HEK293 (cell line): ENCODE data around the gene HIVEP2.

Source experiments
- CTCF ChIA-PET: fragments of 350-600 bp; formaldehyde crosslinking; extraction: SDS; loops from one replicate; lab custom pipeline; 2021; ENCODE audit warnings: antibody characterized with exemption; lab: Yijun Ruan, JAX
- POLR2A ChIA-PET: fragments of 300-600 bp; formaldehyde crosslinking; extraction: SDS; loops from one replicate; lab custom pipeline; 2020; ENCODE audit warnings: antibody characterized with exemption, inconsistent platforms; lab: Yijun Ruan, JAX
- H3K27ac ChIP-seq: fragments of 200-500 bp; sonication (Bioruptor generic); 2 replicates; pipeline ENCODE4 v1.5.1; 2014; ENCODE audit warnings: low read depth, low read length, control low read depth, inconsistent platforms; ENCODE audit errors: extremely low read depth
- H3K36me3 ChIP-seq, 2 experiments: fragments of 200-500 bp in 1 of 2; sonication (Bioruptor generic) in 1 of 2; 1 replicate in 1 of 2; 2 replicates in 1 of 2; pipeline ENCODE4 v1.5.1; 2014 to 2017; ENCODE audit warnings: inconsistent platforms in 2 of 2, low read length in 2 of 2; ENCODE audit not compliant: control insufficient read depth in 2 of 2, insufficient read depth in 1 of 2
- H3K4me1 ChIP-seq: fragments of 200-500 bp; sonication (Bioruptor generic); 2 replicates; pipeline ENCODE4 v1.5.1; 2014; ENCODE audit warnings: mild to moderate bottlenecking, low read length, inconsistent platforms; ENCODE audit not compliant: control insufficient read depth, insufficient read depth
- H3K4me3 ChIP-seq: 2 replicates; pipeline ENCODE4 v1.5.1; 2011; ENCODE audit warnings: low read depth, mild to moderate bottlenecking, control low read depth, low read length, moderate library complexity
- H3K9me3 ChIP-seq: fragments of 200-500 bp; sonication (Bioruptor generic); 2 replicates; pipeline ENCODE4 v1.5.1; 2014; ENCODE audit warnings: low read depth, low read length, inconsistent platforms; ENCODE audit not compliant: control insufficient read depth, insufficient read depth
- IKZF3 ChIP-seq: fragments of 450-650 bp; IDR thresholded peaks from 2 replicates; pipeline ENCODE4 v1.5.0; 2018; ENCODE audit warnings: missing biosample characterization, mild to moderate bottlenecking, missing genetic modification characterization, moderate library complexity
- KLF1 ChIP-seq: fragments of 450-650 bp; formaldehyde crosslinking; IDR thresholded peaks from 2 replicates; pipeline ENCODE4 v1.5.1; 2016; ENCODE audit warnings: missing biosample characterization, missing genetic modification characterization
- SALL2 ChIP-seq: fragments of 450-650 bp; formaldehyde crosslinking; IDR thresholded peaks from 2 replicates; pipeline ENCODE4 v1.5.0; 2017; ENCODE audit warnings: missing biosample characterization, mild to moderate bottlenecking, missing genetic modification characterization, borderline replicate concordance
- SCRT2 ChIP-seq: fragments of 450-650 bp; formaldehyde crosslinking; IDR thresholded peaks from 2 replicates; pipeline ENCODE4 v1.5.1; 2016; ENCODE audit warnings: missing biosample characterization, missing genetic modification characterization
- ZBTB17 ChIP-seq: fragments of 450-650 bp; formaldehyde crosslinking; IDR thresholded peaks from 2 replicates; pipeline ENCODE4 v1.5.1; 2016; ENCODE audit warnings: missing biosample characterization, missing genetic modification characterization
- ZBTB7A ChIP-seq: fragments of 450-650 bp; formaldehyde crosslinking; IDR thresholded peaks from 2 replicates; pipeline ENCODE4 v1.5.1; 2016; ENCODE audit warnings: low read depth, missing biosample characterization, missing genetic modification characterization
- ZNF121 ChIP-seq: fragments of 450-650 bp; formaldehyde crosslinking; IDR thresholded peaks from 2 replicates; pipeline ENCODE4 v1.5.1; 2016; ENCODE audit warnings: missing biosample characterization, missing genetic modification characterization
- ZNF133 ChIP-seq: fragments of 450-650 bp; formaldehyde crosslinking; IDR thresholded peaks from 2 replicates; pipeline ENCODE4 v1.5.1; 2016; ENCODE audit warnings: missing biosample characterization, missing genetic modification characterization
- ZNF19 ChIP-seq: fragments of 450-650 bp; formaldehyde crosslinking; IDR thresholded peaks from 2 replicates; pipeline ENCODE4; 2016; ENCODE audit warnings: missing biosample characterization, missing genetic modification characterization, low read depth
- ZNF23 ChIP-seq: fragments of 450-650 bp; formaldehyde crosslinking; IDR thresholded peaks from 2 replicates; pipeline ENCODE4 v1.5.1; 2016; ENCODE audit warnings: missing biosample characterization, missing genetic modification characterization, borderline replicate concordance
- ZNF274 ChIP-seq, 2 experiments: fragments of 200-500 bp in 1 of 2; fragments of 450-650 bp in 1 of 2; sonication (Bioruptor generic) in 1 of 2; formaldehyde crosslinking in 1 of 2; IDR thresholded peaks; 2 replicates each; pipeline versions ENCODE4 v1.5.1 to v1.6.1; 2014 to 2016; ENCODE audit warnings: borderline replicate concordance in 1 of 2, inconsistent platforms in 1 of 2, low read length in 1 of 2, missing biosample characterization in 1 of 2, missing genetic modification characterization in 1 of 2
- ZNF544 ChIP-seq: fragments of 450-650 bp; formaldehyde crosslinking; IDR thresholded peaks from 2 replicates; pipeline ENCODE4 v1.5.0; 2017; ENCODE audit warnings: missing biosample characterization, missing genetic modification characterization
- ZNF596 ChIP-seq: fragments of 450-650 bp; IDR thresholded peaks from 2 replicates; pipeline ENCODE4 v1.5.0; 2018; ENCODE audit warnings: missing biosample characterization, mild to moderate bottlenecking, missing genetic modification characterization, moderate library complexity
- ZNF677 ChIP-seq: fragments of 450-650 bp; IDR thresholded peaks from 2 replicates; pipeline ENCODE4 v1.5.0; 2018; ENCODE audit warnings: missing biosample characterization, mild to moderate bottlenecking, missing genetic modification characterization, moderate library complexity
- ZNF776 ChIP-seq: fragments of 450-650 bp; formaldehyde crosslinking; IDR thresholded peaks from 2 replicates; pipeline ENCODE4 v1.5.0; 2017; ENCODE audit warnings: missing biosample characterization, missing genetic modification characterization, borderline replicate concordance
- ZNF785 ChIP-seq: fragments of 450-650 bp; formaldehyde crosslinking; IDR thresholded peaks from 2 replicates; pipeline ENCODE4 v1.5.1; 2016; ENCODE audit warnings: missing biosample characterization, missing genetic modification characterization
- ZNF792 ChIP-seq: fragments of 450-650 bp; formaldehyde crosslinking; IDR thresholded peaks from 2 replicates; pipeline ENCODE4 v1.5.1; 2016; ENCODE audit warnings: missing biosample characterization, missing genetic modification characterization
- ZNF843 ChIP-seq: fragments of 450-650 bp; formaldehyde crosslinking; IDR thresholded peaks from 2 replicates; pipeline ENCODE4 v1.5.1; 2016; ENCODE audit warnings: missing biosample characterization, missing genetic modification characterization
- TF ChIP-seq, protein P1 (sequence below): fragments of 450-650 bp; formaldehyde crosslinking; IDR thresholded peaks from 2 replicates; pipeline ENCODE4 v1.5.1; 2016; ENCODE audit warnings: missing biosample characterization, missing genetic modification characterization
- TF ChIP-seq, protein P2 (sequence below): fragments of 450-650 bp; formaldehyde crosslinking; IDR thresholded peaks from 2 replicates; pipeline ENCODE4 v1.5.1; 2016; ENCODE audit warnings: missing biosample characterization, missing genetic modification characterization
- TF ChIP-seq, protein P3 (sequence below): fragments of 450-650 bp; formaldehyde crosslinking; IDR thresholded peaks from 2 replicates; pipeline ENCODE4 v1.5.1; 2016; ENCODE audit warnings: missing biosample characterization, missing genetic modification characterization
- TF ChIP-seq, protein P4 (sequence below): fragments of 450-650 bp; formaldehyde crosslinking; IDR thresholded peaks from 2 replicates; pipeline ENCODE4 v1.5.1; 2016; ENCODE audit warnings: missing biosample characterization, missing genetic modification characterization

HIVEP2 gene

DNA sequence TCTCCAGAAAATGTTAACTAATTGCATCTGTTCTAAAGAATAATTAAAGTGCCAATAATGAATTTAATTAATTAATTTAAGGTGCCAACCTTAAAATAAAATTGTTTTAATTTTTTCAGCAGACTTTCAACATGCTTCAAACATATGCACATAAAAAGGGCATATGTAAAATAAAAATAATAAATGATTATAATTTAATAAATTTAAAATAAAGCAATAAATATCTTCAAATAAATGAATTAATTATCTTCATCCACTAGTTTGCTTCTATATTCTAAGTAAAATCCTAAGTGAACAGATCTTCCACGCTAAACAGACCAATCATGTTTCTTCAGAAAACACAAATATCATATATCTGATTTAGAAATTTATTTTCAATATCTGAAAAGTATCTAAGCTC lies 119.2 kb downstream of the HIVEP2 start:
- Histone ChIP-seq H3K4me3 (no peak overlapping the region), H3K4me1 (no peaks in the 10 kb centered on the region; the same call in 1 of the 2 replicates), H3K27ac (no peak overlapping the region), H3K9me3 (no peaks in the 10 kb centered on the region), H3K36me3 (no peaks in the 10 kb centered on the region)
- POLR2A ChIA-PET = no interaction called here
- CTCF ChIA-PET = interaction anchor here (0.9 to 1.7 kb wide), 4 partner anchors 13 to 127 kb away, joined by 4 to 8 read pairs (median 4); no protein-coding TSS in a partner anchor
- TF ChIP-seq, protein P1, sequence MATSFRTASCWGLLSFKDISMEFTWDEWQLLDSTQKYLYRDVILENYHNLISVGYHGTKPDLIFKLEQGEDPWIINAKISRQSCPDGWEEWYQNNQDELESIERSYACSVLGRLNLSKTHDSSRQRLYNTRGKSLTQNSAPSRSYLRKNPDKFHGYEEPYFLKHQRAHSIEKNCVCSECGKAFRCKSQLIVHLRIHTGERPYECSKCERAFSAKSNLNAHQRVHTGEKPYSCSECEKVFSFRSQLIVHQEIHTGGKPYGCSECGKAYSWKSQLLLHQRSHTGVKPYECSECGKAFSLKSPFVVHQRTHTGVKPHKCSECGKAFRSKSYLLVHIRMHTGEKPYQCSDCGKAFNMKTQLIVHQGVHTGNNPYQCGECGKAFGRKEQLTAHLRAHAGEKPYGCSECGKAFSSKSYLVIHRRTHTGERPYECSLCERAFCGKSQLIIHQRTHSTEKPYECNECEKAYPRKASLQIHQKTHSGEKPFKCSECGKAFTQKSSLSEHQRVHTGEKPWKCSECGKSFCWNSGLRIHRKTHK (tag by site-specific recombination) = no peak
- TF ChIP-seq ZNF23 = no peak
- no peak for TF ChIP-seq ZNF843 (tag by site-specific recombination)
- no peak for TF ChIP-seq ZNF792
- no peak for TF ChIP-seq ZBTB17 (tag by site-specific recombination)
- TF ChIP-seq, protein P2, sequence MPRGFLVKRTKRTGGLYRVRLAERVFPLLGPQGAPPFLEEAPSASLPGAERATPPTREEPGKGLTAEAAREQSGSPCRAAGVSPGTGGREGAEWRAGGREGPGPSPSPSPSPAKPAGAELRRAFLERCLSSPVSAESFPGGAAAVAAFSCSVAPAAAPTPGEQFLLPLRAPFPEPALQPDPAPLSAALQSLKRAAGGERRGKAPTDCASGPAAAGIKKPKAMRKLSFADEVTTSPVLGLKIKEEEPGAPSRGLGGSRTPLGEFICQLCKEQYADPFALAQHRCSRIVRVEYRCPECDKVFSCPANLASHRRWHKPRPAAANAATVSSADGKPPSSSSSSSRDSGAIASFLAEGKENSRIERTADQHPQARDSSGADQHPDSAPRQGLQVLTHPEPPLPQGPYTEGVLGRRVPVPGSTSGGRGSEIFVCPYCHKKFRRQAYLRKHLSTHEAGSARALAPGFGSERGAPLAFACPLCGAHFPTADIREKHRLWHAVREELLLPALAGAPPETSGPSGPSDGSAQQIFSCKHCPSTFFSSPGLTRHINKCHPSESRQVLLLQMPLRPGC = no peak
- no peak for TF ChIP-seq ZNF544 (tag by site-specific recombination)
- no peak for TF ChIP-seq ZNF677 (tag by site-specific recombination)
- TF ChIP-seq ZNF785 (tag by site-specific recombination) = no peak
- TF ChIP-seq, protein P3, sequence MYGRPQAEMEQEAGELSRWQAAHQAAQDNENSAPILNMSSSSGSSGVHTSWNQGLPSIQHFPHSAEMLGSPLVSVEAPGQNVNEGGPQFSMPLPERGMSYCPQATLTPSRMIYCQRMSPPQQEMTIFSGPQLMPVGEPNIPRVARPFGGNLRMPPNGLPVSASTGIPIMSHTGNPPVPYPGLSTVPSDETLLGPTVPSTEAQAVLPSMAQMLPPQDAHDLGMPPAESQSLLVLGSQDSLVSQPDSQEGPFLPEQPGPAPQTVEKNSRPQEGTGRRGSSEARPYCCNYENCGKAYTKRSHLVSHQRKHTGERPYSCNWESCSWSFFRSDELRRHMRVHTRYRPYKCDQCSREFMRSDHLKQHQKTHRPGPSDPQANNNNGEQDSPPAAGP (tag by site-specific recombination) = no peak
- no peak for TF ChIP-seq SCRT2 (tag by site-specific recombination)
- TF ChIP-seq, protein P4, sequence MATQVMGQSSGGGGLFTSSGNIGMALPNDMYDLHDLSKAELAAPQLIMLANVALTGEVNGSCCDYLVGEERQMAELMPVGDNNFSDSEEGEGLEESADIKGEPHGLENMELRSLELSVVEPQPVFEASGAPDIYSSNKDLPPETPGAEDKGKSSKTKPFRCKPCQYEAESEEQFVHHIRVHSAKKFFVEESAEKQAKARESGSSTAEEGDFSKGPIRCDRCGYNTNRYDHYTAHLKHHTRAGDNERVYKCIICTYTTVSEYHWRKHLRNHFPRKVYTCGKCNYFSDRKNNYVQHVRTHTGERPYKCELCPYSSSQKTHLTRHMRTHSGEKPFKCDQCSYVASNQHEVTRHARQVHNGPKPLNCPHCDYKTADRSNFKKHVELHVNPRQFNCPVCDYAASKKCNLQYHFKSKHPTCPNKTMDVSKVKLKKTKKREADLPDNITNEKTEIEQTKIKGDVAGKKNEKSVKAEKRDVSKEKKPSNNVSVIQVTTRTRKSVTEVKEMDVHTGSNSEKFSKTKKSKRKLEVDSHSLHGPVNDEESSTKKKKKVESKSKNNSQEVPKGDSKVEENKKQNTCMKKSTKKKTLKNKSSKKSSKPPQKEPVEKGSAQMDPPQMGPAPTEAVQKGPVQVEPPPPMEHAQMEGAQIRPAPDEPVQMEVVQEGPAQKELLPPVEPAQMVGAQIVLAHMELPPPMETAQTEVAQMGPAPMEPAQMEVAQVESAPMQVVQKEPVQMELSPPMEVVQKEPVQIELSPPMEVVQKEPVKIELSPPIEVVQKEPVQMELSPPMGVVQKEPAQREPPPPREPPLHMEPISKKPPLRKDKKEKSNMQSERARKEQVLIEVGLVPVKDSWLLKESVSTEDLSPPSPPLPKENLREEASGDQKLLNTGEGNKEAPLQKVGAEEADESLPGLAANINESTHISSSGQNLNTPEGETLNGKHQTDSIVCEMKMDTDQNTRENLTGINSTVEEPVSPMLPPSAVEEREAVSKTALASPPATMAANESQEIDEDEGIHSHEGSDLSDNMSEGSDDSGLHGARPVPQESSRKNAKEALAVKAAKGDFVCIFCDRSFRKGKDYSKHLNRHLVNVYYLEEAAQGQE (tag by site-specific recombination) = no peak
- no peak for TF ChIP-seq ZNF776 (tag by site-specific recombination)
- TF ChIP-seq ZNF274 (IDR thresholded peaks at IDR 0.05; ENCODE audit: low read length) = no peak
- no peak for TF ChIP-seq ZNF274 (tag by site-specific recombination; IDR thresholded peaks at IDR 0.05; ENCODE audit: borderline replicate concordance)
- TF ChIP-seq IKZF3 (tag by site-specific recombination) = no peak
- no peak for TF ChIP-seq ZNF121 (tag by site-specific recombination)
- no peak for TF ChIP-seq SALL2 (tag by site-specific recombination)
- no peak for TF ChIP-seq ZNF19 (tag by site-specific recombination)

DNA sequence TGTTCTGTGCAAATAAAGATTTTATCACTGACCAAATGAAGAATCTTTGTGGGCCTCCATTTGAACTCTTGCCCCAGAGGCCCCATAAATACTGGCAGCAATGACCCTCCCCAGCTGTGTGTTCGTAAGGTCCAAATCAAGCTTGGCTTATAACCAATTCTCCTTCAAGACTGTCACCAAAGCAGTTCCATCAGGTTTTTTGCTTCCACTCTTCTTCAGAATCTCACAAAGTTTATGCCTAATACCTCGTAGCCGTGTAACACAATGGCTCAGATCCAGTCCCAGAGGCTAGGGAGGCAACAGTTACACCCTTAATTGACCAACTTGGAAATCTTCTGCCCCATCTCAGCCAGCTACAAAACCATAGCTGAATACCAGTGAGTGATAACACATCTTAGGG lies 120.5 kb downstream of the HIVEP2 start:
- POLR2A ChIA-PET = no interaction called here
- H3K36me3 ChIP-seq = no peaks in the 10 kb centered on the region
- TF ChIP-seq ZBTB7A (tag by site-specific recombination) (no peak), ZNF133 (tag by site-specific recombination) (no peak), KLF1 (peak; percentile 76), ZNF596 (tag by site-specific recombination) (no peak)
- no peak overlapping the region for H3K4me3 ChIP-seq
- no peak overlapping the region for H3K27ac ChIP-seq
- CTCF ChIA-PET = interaction anchor here (0.7 to 1.8 kb wide), 2 partner anchors 11 to 203 kb away, joined by 4 to 7 read pairs; no protein-coding TSS in a partner anchor
- H3K4me1 ChIP-seq = no peaks in the 10 kb centered on the region; the same call in 1 of the 2 replicates
- no peaks in the 10 kb centered on the region for H3K9me3 ChIP-seq
